K562 (cell line): ENCODE measurements around the gene ZEB2.

Source experiments
- KDM2B ChIP-seq: fragments of 250-450 bp; sonication (Bioruptor Pico); IDR thresholded peaks from 2 replicates; pipeline ENCODE4 v1.8.0; 2021; ENCODE audit warnings: mild to moderate bottlenecking, moderate library complexity
- PATZ1 ChIP-seq: fragments of 250-450 bp; sonication (Bioruptor Pico); IDR thresholded peaks from 2 replicates; pipeline ENCODE4 v1.5.0; 2020; ENCODE audit warnings: mild to moderate bottlenecking, borderline replicate concordance
- PREB ChIP-seq: sonication (generic); formaldehyde crosslinking; IDR thresholded peaks from 2 replicates; pipeline ENCODE4 v1.8.1; 2023; ENCODE audit warnings: mild to moderate bottlenecking, missing genetic modification reagents
- TEAD4 ChIP-seq, 2 experiments: sonication (generic) in 1 of 2; formaldehyde crosslinking in 1 of 2; IDR thresholded peaks; 2 replicates each; pipeline versions ENCODE4 v1.6.1 to v1.8.0; 2012 to 2022; ENCODE audit warnings: borderline replicate concordance in 1 of 2, inconsistent platforms in 1 of 2, low read length in 1 of 2, mild to moderate bottlenecking in 1 of 2, missing genetic modification reagents in 1 of 2
- YBX1 ChIP-seq: fragments of 450-650 bp; IDR thresholded peaks from 2 replicates; pipeline ENCODE4 v1.7.1; 2016; ENCODE audit warnings: mild to moderate bottlenecking
- ZC3H4 ChIP-seq: sonication (generic); formaldehyde crosslinking; IDR thresholded peaks from 2 replicates; pipeline ENCODE4 v1.9.0; 2021; ENCODE audit warnings: missing genetic modification reagents, borderline replicate concordance
- TF ChIP-seq, protein P1 (sequence below), 3 experiments: IDR thresholded peaks in 2 of 3; conservative IDR thresholded peaks in 1 of 3; 2 replicates each; pipeline ENCODE4 v1.5.1; 2011 to 2012; ENCODE audit warnings: low read length in 3 of 3, mild to moderate bottlenecking in 3 of 3, control low read depth in 2 of 3, improper control_type of control experiment in 1 of 3, inconsistent platforms in 1 of 3, low read depth in 1 of 3, mixed read lengths in 1 of 3, moderate library complexity in 1 of 3; ENCODE audit not compliant: insufficient read depth in 2 of 3

- TF ChIP-seq YBX1 = no peak
- TF ChIP-seq TEAD4 (IDR thresholded peaks at IDR 0.05; ENCODE audit: low read length) = no peak
- no peak for TF ChIP-seq TEAD4 (CRISPR knock-in tag; IDR thresholded peaks at IDR 0.05; ENCODE audit: borderline replicate concordance)
- TF ChIP-seq, protein P1, sequence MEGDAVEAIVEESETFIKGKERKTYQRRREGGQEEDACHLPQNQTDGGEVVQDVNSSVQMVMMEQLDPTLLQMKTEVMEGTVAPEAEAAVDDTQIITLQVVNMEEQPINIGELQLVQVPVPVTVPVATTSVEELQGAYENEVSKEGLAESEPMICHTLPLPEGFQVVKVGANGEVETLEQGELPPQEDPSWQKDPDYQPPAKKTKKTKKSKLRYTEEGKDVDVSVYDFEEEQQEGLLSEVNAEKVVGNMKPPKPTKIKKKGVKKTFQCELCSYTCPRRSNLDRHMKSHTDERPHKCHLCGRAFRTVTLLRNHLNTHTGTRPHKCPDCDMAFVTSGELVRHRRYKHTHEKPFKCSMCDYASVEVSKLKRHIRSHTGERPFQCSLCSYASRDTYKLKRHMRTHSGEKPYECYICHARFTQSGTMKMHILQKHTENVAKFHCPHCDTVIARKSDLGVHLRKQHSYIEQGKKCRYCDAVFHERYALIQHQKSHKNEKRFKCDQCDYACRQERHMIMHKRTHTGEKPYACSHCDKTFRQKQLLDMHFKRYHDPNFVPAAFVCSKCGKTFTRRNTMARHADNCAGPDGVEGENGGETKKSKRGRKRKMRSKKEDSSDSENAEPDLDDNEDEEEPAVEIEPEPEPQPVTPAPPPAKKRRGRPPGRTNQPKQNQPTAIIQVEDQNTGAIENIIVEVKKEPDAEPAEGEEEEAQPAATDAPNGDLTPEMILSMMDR (IDR thresholded peaks at IDR 0.05 in 2 of 3, conservative IDR thresholded peaks at IDR 0.05 in 1 of 3; ENCODE audit: insufficient read depth in 2 of 3, low read depth in 1 of 3, low read length in 3 of 3) = no peak
- TF ChIP-seq KDM2B (CRISPR knock-in tag) = no peak
- no peak for TF ChIP-seq PATZ1 (CRISPR knock-in tag)
- no peak for TF ChIP-seq ZC3H4 (CRISPR knock-in tag)
- no peak for TF ChIP-seq PREB (CRISPR knock-in tag)
Observed at GRCh38 chr2:144524118-144525009, 4.4 kb upstream of the ZEB2 start.
